IPS-NIHi7 (cell line): ENCODE measurements around the gene CAPN14.

Experiments
- DNase-seq: peaks from one replicate; pipeline ENCODE4 v3.0.0; 2012; ENCODE audit warnings: mixed read lengths; ENCODE audit errors: extremely low spot score

Gene CAPN14

GRCh38 chr2:31227110-31227509, 9.8 kb upstream of the CAPN14 start:
- no peak for DNase-seq

GRCh38 chr2:31226266-31226665, 9.0 kb upstream of the CAPN14 start:
- DNase-seq, result no peak

- no peak for DNase-seq
Observed at GRCh38 chr2:31223749-31224148, 6.4 kb upstream of the CAPN14 start.

GRCh38 chr2:31223026-31223425, 5.7 kb upstream of the CAPN14 start:
- no peak for DNase-seq

- DNase-seq, result no peak
Observed at GRCh38 chr2:31222071-31222470, 4.8 kb upstream of the CAPN14 start.

GRCh38 chr2:31221544-31221943, 4.2 kb upstream of the CAPN14 start:
- no peak for DNase-seq

GRCh38 chr2:31219131-31219969, 2.0 kb upstream of the CAPN14 start:
- no peak for DNase-seq

GRCh38 chr2:31216734-31217133, 581 bp downstream of the CAPN14 start:
- no peak for DNase-seq

- no peak for DNase-seq
Observed at GRCh38 chr2:31214444-31214915, 2.8 kb downstream of the CAPN14 start.

- DNase-seq, result no peak
Observed at GRCh38 chr2:31213601-31214443, 3.5 kb downstream of the CAPN14 start.

GRCh38 chr2:31212659-31213600, 4.4 kb downstream of the CAPN14 start:
- no peak for DNase-seq

GRCh38 chr2:31208240-31208639, 9.1 kb downstream of the CAPN14 start:
- no peak for DNase-seq

GRCh38 chr2:31207790-31208189, 9.5 kb downstream of the CAPN14 start:
- peak; percentile 55 for DNase-seq

- DNase-seq, result no peak
Observed at GRCh38 chr2:31205613-31206012, 11.7 kb downstream of the CAPN14 start.

- DNase-seq, result no peak
Observed at GRCh38 chr2:31205186-31205585, 12.1 kb downstream of the CAPN14 start.

- no peak for DNase-seq
Observed at GRCh38 chr2:31204783-31205182, 12.5 kb downstream of the CAPN14 start.

GRCh38 chr2:31203916-31204315, 13.4 kb downstream of the CAPN14 start:
- no peak for DNase-seq

GRCh38 chr2:31202833-31203232, 14.5 kb downstream of the CAPN14 start:
- no peak for DNase-seq

- no peak for DNase-seq
Observed at GRCh38 chr2:31202041-31202440, 15.3 kb downstream of the CAPN14 start.

GRCh38 chr2:31200972-31201371, 16.3 kb downstream of the CAPN14 start:
- DNase-seq, result no peak

- DNase-seq, result no peak
Observed at GRCh38 chr2:31199206-31199605, 18.1 kb downstream of the CAPN14 start.

GRCh38 chr2:31197669-31198068, 19.6 kb downstream of the CAPN14 start:
- DNase-seq, result no peak
